WERI-Rb-1 (cell line): ENCODE measurements around the gene SLC4A1AP.

Experiments used
- DNase-seq: peaks from one replicate; pipeline ENCODE4 v3.0.0-alpha.2; 2020
- H3K27ac ChIP-seq: fragments of 250-450 bp; sonication (Bioruptor Pico); 2 replicates; pipeline ENCODE4 v1.5.1; 2020; ENCODE audit warnings: mild to moderate bottlenecking, moderate library complexity
- H3K27me3 ChIP-seq: fragments of 250-450 bp; sonication (Bioruptor Pico); 2 replicates; pipeline ENCODE4 v1.5.1; 2021; ENCODE audit warnings: mild to moderate bottlenecking, low read depth, moderate library complexity; ENCODE audit not compliant: insufficient read depth, severe bottlenecking
- H3K36me3 ChIP-seq: fragments of 250-450 bp; sonication (Bioruptor Pico); 2 replicates; pipeline ENCODE4 v1.5.1; 2020; ENCODE audit warnings: mild to moderate bottlenecking, moderate library complexity
- H3K4me3 ChIP-seq: 2 replicates; pipeline ENCODE4 v1.5.1; 2011; ENCODE audit warnings: low read depth, mild to moderate bottlenecking, control low read depth, low read length
- H3K9me3 ChIP-seq: fragments of 250-450 bp; sonication (Bioruptor Pico); 2 replicates; pipeline ENCODE4 v1.5.1; 2021; ENCODE audit warnings: mild to moderate bottlenecking, moderate library complexity; ENCODE audit not compliant: severe bottlenecking
- CTCF ChIP-seq: IDR thresholded peaks from 2 replicates; pipeline ENCODE4 v1.5.1; 2011; ENCODE audit warnings: low read depth, mild to moderate bottlenecking, control low read depth, inconsistent platforms, low read length

SLC4A1AP gene

GRCh38 chr2:27729198-27729597 is 65.5 kb downstream of the SLC4A1AP start:
- Histone ChIP-seq H3K36me3 (no peaks in the 10 kb centered on the region), H3K4me3 (no peak overlapping the region), H3K27ac (no peak overlapping the region), H3K27me3 (no peaks in the 10 kb centered on the region), H3K9me3 (no peaks in the 10 kb centered on the region)
- no peak for DNase-seq
- no peak for TF ChIP-seq CTCF

GRCh38 chr2:27729614-27730013 is 65.9 kb downstream of the SLC4A1AP start:
- TF ChIP-seq CTCF = no peak
- Histone ChIP-seq H3K4me3 (no peak overlapping the region), H3K27me3 (no peaks in the 10 kb centered on the region), H3K9me3 (no peaks in the 10 kb centered on the region), H3K27ac (no peak overlapping the region), H3K36me3 (no peaks in the 10 kb centered on the region)
- DNase-seq = no peak

GRCh38 chr2:27730261-27730662 is 66.6 kb downstream of the SLC4A1AP start:
- no peak overlapping the region for H3K27ac ChIP-seq
- no peaks in the 10 kb centered on the region for H3K9me3 ChIP-seq
- no peak for TF ChIP-seq CTCF
- no peaks in the 10 kb centered on the region for H3K27me3 ChIP-seq
- H3K4me3 ChIP-seq = no peak overlapping the region
- H3K36me3 ChIP-seq = no peaks in the 10 kb centered on the region
- DNase-seq = no peak

GRCh38 chr2:27730980-27731691 is 67.4 kb downstream of the SLC4A1AP start:
- TF ChIP-seq CTCF = no peak
- no peak for DNase-seq
- Histone ChIP-seq H3K27me3 (no peaks in the 10 kb centered on the region), H3K27ac (no peak overlapping the region), H3K9me3 (no peaks in the 10 kb centered on the region), H3K4me3 (no peak overlapping the region), H3K36me3 (no peaks in the 10 kb centered on the region)

DNA sequence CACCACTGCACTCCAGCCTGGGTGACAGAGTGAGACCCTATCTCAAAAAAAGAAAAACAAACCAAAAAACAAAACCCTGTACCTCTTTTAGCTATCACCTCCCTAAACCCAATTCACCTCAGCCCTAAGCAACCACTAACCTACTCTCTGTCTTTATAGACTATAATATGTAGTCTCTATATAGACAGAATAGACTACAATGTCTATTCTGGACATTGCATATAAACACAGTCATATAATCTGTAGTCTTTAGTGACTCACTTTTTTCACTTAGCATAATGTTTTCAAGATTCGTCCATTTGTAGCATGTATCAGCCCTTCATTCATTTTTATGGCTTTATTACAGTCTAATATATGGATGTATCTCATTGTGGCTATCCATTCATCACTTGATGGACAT is 70.6 kb downstream of the SLC4A1AP start:
- Histone ChIP-seq H3K36me3 (no peaks in the 10 kb centered on the region), H3K4me3 (no peak overlapping the region), H3K27me3 (no peaks in the 10 kb centered on the region), H3K9me3 (peaks cover 3% of the 10 kb centered on the region), H3K27ac (no peak overlapping the region)
- TF ChIP-seq CTCF = no peak
- no peak for DNase-seq
